Heart right ventricle (tissue), 16 donors: ENCODE data around the gene ZNF502. TPM values are rescaled to one million over a fixed set of nuclear protein-coding genes. Genes with fewer than 3 reads are reported as not detected.
A peak's percentile ranks its signal among the peaks of the same experiment; 100 is the strongest.
"Not testable (repeated sequence)": the region's sequence is repeated elsewhere in the genome, so short reads cannot be mapped to it uniquely, and the experiment has no call there.

ENCODE experiments used
- ATAC-seq, 8 donors: fragments of 200-7000 bp; cut with Tn5 transposase; one replicate each; pipeline ENCODE4 v1.9.1; 2020; ENCODE audit warnings: mild to moderate bottlenecking in 8 of 8, moderate library complexity in 8 of 8, moderate number of reproducible peaks in 1 of 8
- DNase-seq, 2 donors: peaks; one replicate each; pipeline ENCODE4 v3.0.0-alpha.2; 2020
- H3K27ac ChIP-seq, 10 donors: fragments of 200-600 bp; sonication (generic) in 2 of 10; one replicate each; pipeline versions ENCODE4 v1.5.0 to v1.8.0; 2020 to 2022; ENCODE audit warnings: mild to moderate bottlenecking in 3 of 10
- H3K27me3 ChIP-seq, 7 donors: fragments of 200-600 bp; one replicate each; pipeline ENCODE4 v1.8.0; 2021 to 2022; ENCODE audit warnings: mild to moderate bottlenecking in 2 of 7
- H3K36me3 ChIP-seq, 9 donors: fragments of 200-600 bp; sonication (generic) in 1 of 9; one replicate each; pipeline versions ENCODE4 v1.5.0 to v1.8.0; 2020 to 2022; ENCODE audit warnings: mild to moderate bottlenecking in 2 of 9
- H3K4me1 ChIP-seq, 9 donors: fragments of 200-600 bp; sonication (generic) in 1 of 9; one replicate each; pipeline versions ENCODE4 v1.5.0 to v1.8.0; 2020 to 2022; ENCODE audit warnings: mild to moderate bottlenecking in 4 of 9
- H3K4me3 ChIP-seq, 10 donors: fragments of 200-600 bp; sonication (generic) in 2 of 10; one replicate each; pipeline versions ENCODE4 v1.5.0 to v1.8.0; 2020 to 2022; ENCODE audit warnings: mild to moderate bottlenecking in 7 of 10, moderate library complexity in 2 of 10
- H3K9me3 ChIP-seq, 11 donors: fragments of 200-600 bp in 10 of 11; sonication (generic) in 2 of 11; one replicate each; pipeline versions ENCODE4 v1.5.0 to v1.8.0; 2013 to 2022; ENCODE audit warnings: mild to moderate bottlenecking in 2 of 11, control low read depth in 1 of 11, moderate library complexity in 1 of 11
- CTCF ChIP-seq, 9 donors: fragments of 200-600 bp; sonication (generic) in 2 of 9; IDR thresholded peaks; one replicate each; pipeline versions ENCODE4 v1.5.0 to v1.8.0; 2021 to 2022; ENCODE audit warnings: antibody characterized with exemption in 9 of 9, mild to moderate bottlenecking in 5 of 9, moderate library complexity in 1 of 9
- WGBS, 2 donors: extraction: QIAGEN DNeasy Blood & Tissue Kit; methylation state at CpG; one replicate each; pipeline ENCODE4 v1.1.7; 2013; ENCODE audit warnings: inconsistent platforms in 1 of 2; 5-methylcytosine and 5-hydroxymethylcytosine counted together
- intact Hi-C, 10 donors: fragments of 100-400 bp; cut with DNase I; formaldehyde crosslinking; loops; one replicate each; pipeline versions ENCODE4 v1.11.1 to v1.14.2; 2022
- long read RNA-seq, 3 donors: library from polyadenylated mRNA; unstranded; transcript quantifications; one replicate each; pipeline ENCODE4 v2.0.0, GENCODE V29; 2020 to 2021
- polyA plus RNA-seq, 2 donors: library from polyadenylated mRNA; stranded (reverse); fragments of 200-250 nt; gene quantifications; one replicate each; pipeline ENCODE4 v1.2.3, GENCODE V29; 2013
- total RNA-seq, 10 donors: library from RNA; stranded (reverse); fragmentation: NEBNext Ultra II Directional in 3 of 10; extraction: Animal tissue kit (Norgen Biotek cat#: 25700) in 3 of 10; gene quantifications; one replicate each; pipeline versions ENCODE4 v1.2.1 to v1.2.4, GENCODE V29; 2021 to 2023
- donor health status: Arrhythmogenic right ventricular cardiomyopathy.
- donor health status: ischemic (EF 13 %, LVEDD 7.1; RV severe dilation, severe dysfunction).
- donor health status: healthy with polysubstance abuse.
- donor health status: DM: no; HTN: yes; CAD: no.
- donor health status: DM: no; HTN: no; CAD: no.
- donor health status: ischemic (EF 25% LVEDD 6.9; RV normal size, moderate dysfunction).
- donor health status: ischemic (EF 25% LVEDD 5.7; RV mildly dilated, moderate dysfunction).
- donor health status: healthy.
- donor health status: DM: yes; HTN: yes; CAD: no.
- donor health status: Ischemic cardiomyopathy.
- donor health status: ischemic (EF 35%, LVEDD 5.7; RV mildly dilated, moderate dysfunction).
- donor health status: nonischemic (EF 11% LVEDD 7.7; RV severe dilation, severe dysfunction).
- donor health status: DM: yes; HTN: yes; CAD: no.
- donor health status: PGD.
- donor health status: ischemic (EF 29% LVEDD 5.4; RV normal size, mild dysfunction).
- donor health status: nonischemic (EF 23%, LVEDD 6.1; RV moderate dilation, normal function).

ZNF502 gene
- total RNA-seq = 1 to 10 TPM; 2.8 to 4.6 (median 3.5) TPM
- polyA plus RNA-seq = 1 to 10 TPM; 1.9 to 2.9 TPM
- long read RNA-seq, donor 1, partial matches to known transcripts = 0 of 6 reads
- long read RNA-seq, donor 1, other reads (novel, unspliced or antisense) = 1 of 6 reads
- long read RNA-seq, donor 2, partial matches to known transcripts = 1 of 5 reads
- long read RNA-seq, donor 2, other reads (novel, unspliced or antisense) = 2 of 5 reads
- long read RNA-seq, donor 3, partial matches to known transcripts = 2 of 24 reads
- long read RNA-seq, donor 3, other reads (novel, unspliced or antisense) = 18 of 24 reads

- DNase-seq (peak; percentile 87 to 91), ATAC-seq (peak; percentile 98 to 99 (median 98))
- peaks cover 0 to 69% (median 40%) of the 10 kb centered on the region in 11 donors for H3K9me3 ChIP-seq
- peaks cover 0 to 21% (median 5%) of the 10 kb centered on the region in 7 donors for H3K27me3 ChIP-seq
- peaks cover 0 to 37% (median 9%) of the 10 kb centered on the region in 9 donors for H3K36me3 ChIP-seq
- peak in 8 of 9 donors; percentile 10 to 58 (median 44) for TF ChIP-seq CTCF (IDR thresholded peaks at IDR 0.05)
- peaks cover 0 to 12% (median 6%) of the 10 kb centered on the region in 9 donors for H3K4me1 ChIP-seq
- 1 to 2% methylated on average over 36 of the region's 36 CpGs for WGBS, 2 donors
- peak within 1 kb of the TSS in 9 of 10 donors; percentile 41 to 82 (median 73) for H3K27ac ChIP-seq
- intact Hi-C loops = loop anchor here in 4 of 10 donors (1.0 to 10.0 kb wide), 5 partner anchors 16 to 178 kb away; partner anchors contain the start of genes KIAA1143 (in 2 of the 4), KIF15 (in 2 of the 4) and ZNF501 (in 2 of the 4)
- peak within 1 kb of the TSS; percentile 67 to 97 (median 83) for H3K4me3 ChIP-seq
These were observed at the start of gene ZNF502 for GRCh38 chr3:44712455-44713075. ZNF502 (plus strand) TSS chr3:44712660; CDS start chr3:44720262, 7,602 bp downstream.

- ATAC-seq (no peak), DNase-seq (no peak)
- Histone ChIP-seq H3K4me3 (no peak overlapping the region), H3K36me3 (peaks cover 0 to 21% (median 12%) of the 10 kb centered on the region in 9 donors), H3K27ac (no peak overlapping the region), H3K4me1 (peaks cover 0 to 7% (median 0%) of the 10 kb centered on the region in 9 donors), H3K9me3 (peaks cover 0 to 18% (median 6%) of the 10 kb centered on the region in 11 donors), H3K27me3 (no peaks in the 10 kb centered on the region)
- WGBS, 2 donors = 96 to 98% methylated on average over 3 of the region's 3 CpGs
- intact Hi-C loops = no loop called here
- TF ChIP-seq CTCF (IDR thresholded peaks at IDR 0.05) = no peak
These were observed 47.3 kb upstream of the ZNF502 start for GRCh38 chr3:44665173-44665572.

- intact Hi-C loops = no loop called here
- no peak for TF ChIP-seq CTCF (IDR thresholded peaks at IDR 0.05)
- H3K27ac ChIP-seq = no peak overlapping the region
- ATAC-seq (no peak), DNase-seq (no peak)
- H3K27me3 ChIP-seq = no peaks in the 10 kb centered on the region
- 88 to 90% methylated on average over 4 of the region's 4 CpGs for WGBS, 2 donors
- peaks cover 0 to 9% (median under 1%) of the 10 kb centered on the region in 9 donors for H3K36me3 ChIP-seq
- H3K4me1 ChIP-seq = peaks cover 0 to 7% (median 0%) of the 10 kb centered on the region in 9 donors
- peaks cover 0 to 8% (median 0%) of the 10 kb centered on the region in 11 donors for H3K9me3 ChIP-seq
- H3K4me3 ChIP-seq = no peak overlapping the region
These were observed 46.1 kb upstream of the ZNF502 start for GRCh38 chr3:44666346-44666745.

- intact Hi-C loops = no loop called here
- Histone ChIP-seq H3K4me3 (no peak overlapping the region), H3K36me3 (no peaks in the 10 kb centered on the region), H3K4me1 (no peaks in the 10 kb centered on the region), H3K27ac (no peak overlapping the region), H3K27me3 (no peaks in the 10 kb centered on the region), H3K9me3 (peaks cover 0 to 14% (median 0%) of the 10 kb centered on the region in 11 donors)
- DNase-seq (no peak), ATAC-seq (no peak)
- 88 to 93% methylated on average over 6 of the region's 6 CpGs for WGBS, 2 donors
- TF ChIP-seq CTCF (IDR thresholded peaks at IDR 0.05) = no peak
These were observed 42.7 kb upstream of the ZNF502 start for GRCh38 chr3:44669760-44670159.

GRCh38 chr3:44673466-44673865, 39.0 kb upstream of the ZNF502 start:
- ATAC-seq, DNase-seq, H3K9me3 ChIP-seq, H3K27ac ChIP-seq, H3K27me3 ChIP-seq, H3K4me1 ChIP-seq, H3K4me3 ChIP-seq, intact Hi-C loops, H3K36me3 ChIP-seq: not testable (repeated sequence)
- 86 to 92% methylated on average over 8 of the region's 8 CpGs for WGBS, 2 donors
